Progenitor cell of endocrine pancreas (in vitro differentiated cells): ENCODE measurements around the gene KRTAP3-3. TPM values are rescaled to one million over a fixed set of nuclear protein-coding genes. Genes with fewer than 3 reads are reported as not detected.

Experiments used
- DNase-seq: peaks from one replicate; pipeline ENCODE4 v3.0.0; 2021; ENCODE audit warnings: low spot score; ENCODE audit not compliant: unreplicated experiment
- H3K27ac Mint-ChIP-seq: 2 replicates; pipeline ENCODE4 v1.8.0; 2021; ENCODE audit warnings: mild to moderate bottlenecking, moderate library complexity, mixed read lengths
- H3K27me3 Mint-ChIP-seq: 2 replicates; pipeline ENCODE4 v1.8.0; 2021; ENCODE audit warnings: mixed read lengths
- H3K36me3 Mint-ChIP-seq: 2 replicates; pipeline ENCODE4 v1.8.0; 2022; ENCODE audit warnings: mixed read lengths; ENCODE audit not compliant: insufficient read depth
- H3K4me1 Mint-ChIP-seq: 2 replicates; pipeline ENCODE4 v1.8.0; 2021; ENCODE audit warnings: low read depth, mixed read lengths
- H3K4me3 Mint-ChIP-seq: 2 replicates; pipeline ENCODE4 v1.8.0; 2021; ENCODE audit warnings: low read depth, mild to moderate bottlenecking, moderate library complexity, mixed read lengths
- H3K9me3 Mint-ChIP-seq: 2 replicates; pipeline ENCODE4 v1.8.0; 2021; ENCODE audit warnings: low read depth, mixed read lengths
- total RNA-seq: library from RNA; stranded (reverse); gene quantifications from 2 replicates; pipeline ENCODE4 v1.2.1, GENCODE V29; 2021
- TF ChIP-seq, protein P1 (sequence below): fragments of 200-600 bp; sonication (generic); IDR thresholded peaks from one replicate; pipeline ENCODE4 v1.5.0; 2021; ENCODE audit warnings: antibody characterized with exemption, mild to moderate bottlenecking; ENCODE audit not compliant: unreplicated experiment

KRTAP3-3 gene
- total RNA-seq, 1 donor from 2014 or later: not detected

DNA sequence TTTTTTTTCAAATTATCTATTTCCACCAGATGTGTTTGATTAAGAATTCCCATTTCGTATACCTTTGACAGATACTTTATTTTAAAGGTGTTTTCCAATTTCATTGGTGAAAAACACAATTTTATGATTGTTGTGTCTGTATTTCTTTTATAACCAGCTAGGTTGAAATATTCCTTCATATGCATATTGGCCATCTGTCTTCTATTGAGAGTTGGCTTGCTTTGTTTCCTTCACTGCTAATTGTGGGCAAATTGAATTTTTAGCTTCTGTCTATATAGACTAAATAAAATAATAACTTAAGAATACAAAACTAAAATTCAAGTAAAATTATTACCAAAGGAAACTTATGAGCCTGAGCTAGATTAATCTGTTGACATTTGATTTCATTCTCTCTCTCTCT is 1.2 kb upstream of the KRTAP3-3 start:
- no peak overlapping the region for H3K4me3 Mint-ChIP-seq
- TF ChIP-seq, protein P1, sequence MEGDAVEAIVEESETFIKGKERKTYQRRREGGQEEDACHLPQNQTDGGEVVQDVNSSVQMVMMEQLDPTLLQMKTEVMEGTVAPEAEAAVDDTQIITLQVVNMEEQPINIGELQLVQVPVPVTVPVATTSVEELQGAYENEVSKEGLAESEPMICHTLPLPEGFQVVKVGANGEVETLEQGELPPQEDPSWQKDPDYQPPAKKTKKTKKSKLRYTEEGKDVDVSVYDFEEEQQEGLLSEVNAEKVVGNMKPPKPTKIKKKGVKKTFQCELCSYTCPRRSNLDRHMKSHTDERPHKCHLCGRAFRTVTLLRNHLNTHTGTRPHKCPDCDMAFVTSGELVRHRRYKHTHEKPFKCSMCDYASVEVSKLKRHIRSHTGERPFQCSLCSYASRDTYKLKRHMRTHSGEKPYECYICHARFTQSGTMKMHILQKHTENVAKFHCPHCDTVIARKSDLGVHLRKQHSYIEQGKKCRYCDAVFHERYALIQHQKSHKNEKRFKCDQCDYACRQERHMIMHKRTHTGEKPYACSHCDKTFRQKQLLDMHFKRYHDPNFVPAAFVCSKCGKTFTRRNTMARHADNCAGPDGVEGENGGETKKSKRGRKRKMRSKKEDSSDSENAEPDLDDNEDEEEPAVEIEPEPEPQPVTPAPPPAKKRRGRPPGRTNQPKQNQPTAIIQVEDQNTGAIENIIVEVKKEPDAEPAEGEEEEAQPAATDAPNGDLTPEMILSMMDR: no peak
- H3K36me3 Mint-ChIP-seq: no peaks in the 10 kb centered on the region
- H3K4me1 Mint-ChIP-seq: peaks cover 11% of the 10 kb centered on the region
- H3K9me3 Mint-ChIP-seq: peaks cover 3% of the 10 kb centered on the region
- no peaks in the 10 kb centered on the region for H3K27me3 Mint-ChIP-seq
- DNase-seq: no peak
- H3K27ac Mint-ChIP-seq: no peak overlapping the region

DNA sequence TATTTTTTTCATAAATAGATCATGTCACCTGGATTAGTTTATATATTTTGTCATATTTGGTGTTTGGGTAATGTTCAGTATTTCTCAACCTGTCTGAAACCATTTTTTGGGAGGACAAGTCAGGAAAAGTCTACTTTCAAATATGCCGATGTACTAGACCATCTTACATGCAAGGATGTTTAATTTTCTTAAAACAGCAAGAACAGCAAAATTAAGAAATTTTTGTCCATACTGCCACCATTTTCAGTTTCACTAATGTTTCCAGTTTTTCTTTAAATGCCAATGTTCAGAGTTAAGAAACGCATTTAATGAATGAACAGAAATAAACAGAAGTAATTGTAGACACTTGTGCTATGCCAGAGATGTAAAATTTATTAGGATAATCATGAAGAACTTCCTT is 880 bp downstream of the KRTAP3-3 start:
- Mint-ChIP-seq H3K4me1 (peaks cover 11% of the 10 kb centered on the region), H3K36me3 (no peaks in the 10 kb centered on the region), H3K4me3 (no peak overlapping the region), H3K9me3 (peaks cover 3% of the 10 kb centered on the region), H3K27ac (no peak overlapping the region), H3K27me3 (no peaks in the 10 kb centered on the region)
- TF ChIP-seq, protein P1: no peak
- DNase-seq: no peak

DNA sequence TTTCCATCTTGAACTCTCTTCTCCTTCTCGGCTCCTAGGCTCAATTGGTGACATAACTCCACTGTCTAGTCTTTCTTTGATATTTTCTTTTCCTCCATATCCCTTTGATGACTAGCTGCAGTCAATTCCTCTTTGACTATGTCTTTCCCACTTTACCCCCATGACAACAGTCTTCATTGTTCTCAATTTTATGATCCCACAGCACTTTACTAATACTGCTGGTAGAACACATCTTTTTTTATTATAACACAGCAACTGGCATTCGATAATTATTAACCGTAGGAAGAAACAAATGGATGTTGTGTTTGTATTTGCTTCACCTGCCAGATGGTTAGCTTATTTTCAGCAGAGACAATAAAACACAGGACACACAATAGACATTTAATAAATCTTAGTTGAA is 1.3 kb downstream of the KRTAP3-3 start:
- Mint-ChIP-seq H3K4me3 (no peak overlapping the region), H3K4me1 (peaks cover 11% of the 10 kb centered on the region), H3K9me3 (peaks cover 3% of the 10 kb centered on the region), H3K27me3 (no peaks in the 10 kb centered on the region), H3K27ac (no peak overlapping the region), H3K36me3 (no peaks in the 10 kb centered on the region)
- no peak for DNase-seq
- TF ChIP-seq, protein P1: no peak

DNA sequence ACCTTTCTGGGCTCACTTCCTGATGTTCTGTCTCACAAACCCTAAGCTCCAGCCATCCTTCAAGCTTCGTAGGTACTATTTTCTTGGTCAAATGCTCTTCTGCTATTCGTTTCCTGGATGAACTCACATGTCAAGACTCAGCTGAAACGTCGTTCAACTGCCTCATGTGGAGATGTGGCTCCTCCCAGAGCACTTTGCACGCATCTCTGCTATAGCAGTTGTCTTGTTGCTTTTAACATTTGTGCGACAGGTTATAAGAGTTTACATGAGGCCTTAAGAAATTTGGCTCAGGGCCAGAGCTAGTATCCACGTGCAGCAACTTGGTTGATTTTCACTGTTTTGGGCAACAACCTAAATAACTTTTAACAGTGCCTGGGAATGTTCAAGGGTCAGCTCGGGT is 7.0 kb downstream of the KRTAP3-3 start:
- DNase-seq: no peak
- H3K27me3 Mint-ChIP-seq: no peaks in the 10 kb centered on the region
- no peak overlapping the region for H3K4me3 Mint-ChIP-seq
- H3K9me3 Mint-ChIP-seq: peaks cover 3% of the 10 kb centered on the region
- H3K27ac Mint-ChIP-seq: no peak overlapping the region
- H3K4me1 Mint-ChIP-seq: peaks cover 3% of the 10 kb centered on the region
- TF ChIP-seq, protein P1: no peak
- no peaks in the 10 kb centered on the region for H3K36me3 Mint-ChIP-seq

DNA sequence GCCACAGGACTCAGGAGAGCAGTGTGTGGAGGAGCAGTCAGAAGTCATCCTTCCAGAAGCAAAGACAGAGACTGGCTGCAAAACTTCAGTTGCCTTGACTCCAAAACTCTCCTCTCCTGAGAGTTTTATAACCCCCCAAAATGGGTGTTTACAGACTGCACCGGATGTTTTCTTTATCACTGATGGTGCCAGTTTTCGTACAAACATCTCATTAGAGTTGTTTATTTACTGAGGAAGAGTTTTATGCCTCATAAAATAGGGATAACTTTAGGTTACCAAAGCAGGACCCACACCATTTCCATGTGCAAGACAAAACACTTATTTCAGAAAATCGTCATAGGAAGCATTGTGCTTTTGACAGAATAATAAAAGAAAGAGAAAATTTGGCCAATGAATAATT is 9.7 kb downstream of the KRTAP3-3 start, which contains the start of gene KRT40:
TSS of gene KRT40 (minus strand) at position 101 of the 400 bp plus-strand sequence. CDS start at position 48, 53 bp downstream.
- no peak within 1 kb of the TSS for H3K27ac Mint-ChIP-seq
- H3K4me3 Mint-ChIP-seq: no peak within 1 kb of the TSS
- DNase-seq: no peak
- TF ChIP-seq, protein P1: no peak
- no peaks in the 10 kb centered on the region for H3K9me3 Mint-ChIP-seq
- no peaks in the 10 kb centered on the region for H3K27me3 Mint-ChIP-seq
- H3K4me1 Mint-ChIP-seq: peaks cover 7% of the 10 kb centered on the region
- H3K36me3 Mint-ChIP-seq: no peaks in the 10 kb centered on the region
